GM21360 (cell line): ENCODE measurements around the gene BMPR2.

Experiments
- ATAC-seq: cut with Tn5 transposase; IDR thresholded peaks from one replicate; pipeline ENCODE4 v1.9.1; 2021; ENCODE audit warnings: mild to moderate bottlenecking, moderate library complexity; ENCODE audit not compliant: unreplicated experiment

The BMPR2 gene

DNA sequence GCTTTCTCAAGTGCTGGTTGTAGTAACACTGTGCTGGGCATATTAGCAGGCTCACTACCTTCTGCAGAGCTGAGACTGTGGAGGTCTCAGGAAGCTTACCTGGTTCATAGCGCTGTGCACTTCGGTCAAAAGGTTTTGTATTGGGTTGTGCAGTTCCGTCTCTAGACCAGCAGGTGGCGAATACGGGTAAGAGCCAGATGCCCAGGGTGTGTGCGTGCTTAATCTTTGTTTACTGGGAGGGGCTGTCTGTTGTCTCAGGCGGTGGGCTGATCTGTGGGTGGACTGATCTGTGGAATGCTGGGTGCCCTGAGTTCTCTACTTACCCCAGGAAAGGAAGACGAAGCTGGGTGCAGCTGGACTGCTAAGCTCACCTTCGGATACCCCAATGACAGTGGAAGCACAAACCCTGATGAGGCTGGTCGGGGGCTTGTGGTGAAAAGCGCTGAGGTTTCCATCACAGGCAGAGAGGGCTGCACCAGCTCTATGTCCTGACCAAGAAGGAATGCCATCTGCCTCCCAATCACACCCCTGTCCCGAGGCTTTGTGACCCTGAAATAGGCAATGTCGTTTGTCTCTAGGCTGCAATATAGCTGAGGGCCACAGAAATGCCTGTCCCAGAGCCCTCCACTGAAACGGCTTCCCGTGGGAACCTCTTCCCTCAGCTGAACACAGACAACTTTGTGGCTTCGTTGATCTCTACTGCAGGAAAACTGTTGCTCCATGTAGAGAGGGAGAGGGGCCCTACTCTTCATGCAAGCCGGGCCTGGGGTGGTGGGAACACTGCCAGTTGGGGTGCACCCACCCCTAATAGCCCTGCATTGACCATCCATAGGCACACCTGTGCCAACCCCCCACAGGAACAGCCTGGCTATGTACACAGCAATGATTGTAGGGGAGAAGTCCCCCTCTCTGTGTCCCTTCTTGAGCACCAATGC lies 212.8 kb downstream of the BMPR2 start:
- ATAC-seq, result peak; percentile 76

DNA sequence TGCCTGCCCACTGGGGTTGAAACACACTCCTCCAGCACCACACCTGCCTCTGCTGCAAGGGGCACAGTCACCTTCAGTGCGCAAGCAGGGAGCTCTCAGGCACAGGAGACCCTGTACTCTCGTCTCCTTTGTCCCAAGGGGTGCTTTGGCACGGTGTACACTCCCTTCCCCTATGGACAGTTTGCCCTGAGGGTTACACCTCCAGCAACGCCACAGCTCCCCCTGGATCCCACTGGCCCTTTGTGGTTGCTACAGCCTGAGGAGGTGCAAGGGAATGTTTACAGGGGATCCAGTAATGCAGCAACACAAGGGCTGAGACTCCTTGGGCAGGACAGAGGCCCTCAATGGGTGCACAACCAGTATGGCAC lies 213.4 kb downstream of the BMPR2 start:
- ATAC-seq, result no peak

GRCh38 chr2:202592566-202592965 lies 216.4 kb downstream of the BMPR2 start:
- no peak for ATAC-seq

- ATAC-seq, result no peak
Measured at GRCh38 chr2:202599105-202599504, 223.0 kb downstream of the BMPR2 start.

GRCh38 chr2:202599911-202600310 lies 223.8 kb downstream of the BMPR2 start:
- ATAC-seq, result no peak

DNA sequence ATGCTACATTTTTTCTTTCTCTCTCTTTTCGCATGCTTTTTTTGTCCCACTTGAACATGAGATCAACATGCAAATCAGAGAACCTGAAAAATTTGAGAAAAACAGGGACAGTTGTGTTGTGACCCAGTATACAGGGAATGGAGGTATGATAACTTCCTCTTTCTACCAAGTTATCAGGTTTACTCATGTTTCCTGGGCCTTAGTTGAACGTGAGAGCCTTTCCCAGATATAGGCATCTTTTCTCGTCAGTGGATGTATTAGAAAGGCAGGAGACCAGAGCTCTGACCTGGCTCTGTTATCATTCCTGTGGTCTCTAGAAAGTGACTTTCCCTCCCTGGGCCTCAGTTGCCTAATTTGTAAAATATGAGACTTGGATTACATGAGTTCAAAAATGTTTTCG lies 228.6 kb downstream of the BMPR2 start:
- ATAC-seq, result no peak

DNA sequence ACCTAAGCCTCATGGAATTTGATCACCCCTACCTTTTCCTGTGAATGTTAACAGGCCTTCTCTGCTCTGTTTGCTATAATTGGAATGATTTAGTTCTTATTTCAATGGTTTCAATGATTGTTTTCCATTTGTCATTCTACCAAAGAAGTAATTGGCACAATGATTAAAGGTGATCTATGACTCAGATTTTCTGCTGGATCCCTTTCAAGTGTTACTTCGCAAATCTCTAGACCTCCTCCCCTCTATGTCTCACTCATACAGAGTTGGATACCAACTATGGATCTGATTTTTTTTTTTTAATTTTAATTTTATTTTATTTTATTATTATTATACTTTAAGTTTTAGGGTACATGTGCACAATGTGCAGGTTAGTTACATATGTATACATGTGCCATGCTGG lies 229.0 kb downstream of the BMPR2 start:
- ATAC-seq, result no peak

DNA sequence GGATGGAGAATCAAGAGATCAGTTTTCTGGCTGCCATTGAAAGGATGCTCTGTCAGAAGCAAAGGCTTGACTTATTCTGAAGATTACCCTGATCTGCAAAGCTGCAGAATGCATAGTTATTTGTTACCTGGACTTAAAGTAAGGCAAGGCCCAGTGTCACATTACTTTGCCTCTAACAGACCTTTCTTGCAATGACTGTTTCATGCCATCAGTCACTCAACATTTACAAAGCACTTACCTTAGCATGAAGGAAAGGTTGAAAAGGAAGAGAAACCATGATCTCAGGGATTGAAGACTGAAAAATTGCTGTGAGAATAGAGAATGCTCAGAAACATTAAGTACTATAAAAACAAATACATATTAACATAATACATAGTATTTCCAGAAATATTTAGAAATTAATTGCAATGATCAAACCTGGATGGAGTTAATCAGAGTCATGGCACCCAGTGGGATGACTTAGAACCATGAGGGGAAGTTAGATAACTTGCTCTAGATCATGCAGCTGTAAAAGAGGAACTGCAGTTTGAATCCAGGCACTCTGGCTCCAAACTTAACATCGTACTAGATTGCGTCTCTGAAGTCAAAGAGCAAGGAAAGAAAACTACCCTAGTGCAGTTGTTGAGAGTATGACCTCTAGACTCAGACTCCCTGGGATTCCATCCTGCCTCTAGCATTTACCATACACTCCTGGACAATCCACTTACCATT lies 232.2 kb downstream of the BMPR2 start:
- no peak for ATAC-seq

DNA sequence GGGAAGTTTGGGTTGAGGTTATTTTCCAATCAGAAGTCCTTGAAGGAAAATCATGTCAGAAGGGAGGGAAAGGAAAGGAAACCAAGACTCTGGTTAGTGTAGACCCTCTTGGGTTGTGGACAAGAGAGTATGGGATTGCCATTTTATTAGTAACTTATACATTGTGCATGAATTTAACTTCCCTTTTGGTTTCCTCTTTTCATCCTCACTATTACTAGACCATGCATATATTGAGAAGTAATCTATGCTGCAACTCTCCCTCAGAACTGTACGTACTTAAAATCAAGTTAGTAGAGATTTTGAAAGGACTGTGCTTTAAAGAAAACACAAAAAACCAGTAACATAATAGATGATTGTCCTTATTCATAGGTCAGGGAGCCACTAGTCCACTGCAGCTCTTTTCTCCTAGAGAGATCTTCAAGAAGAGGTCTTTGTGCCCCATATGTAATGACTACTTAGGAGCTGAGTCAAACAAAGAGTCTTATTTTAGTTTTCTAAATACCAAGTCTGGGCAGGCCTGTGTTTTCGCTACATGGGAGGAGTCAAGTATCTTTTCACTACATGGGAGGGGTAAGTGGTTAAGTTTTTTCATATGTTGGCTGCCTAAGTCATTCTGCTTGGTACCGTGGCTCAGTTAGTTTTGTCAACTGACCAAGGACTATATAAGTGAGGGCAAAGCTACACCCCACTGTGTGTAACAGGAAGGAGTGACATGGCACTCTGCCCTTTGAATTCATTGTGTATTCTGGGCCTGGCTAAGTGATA lies 233.4 kb downstream of the BMPR2 start:
- peak; percentile 86 for ATAC-seq

DNA sequence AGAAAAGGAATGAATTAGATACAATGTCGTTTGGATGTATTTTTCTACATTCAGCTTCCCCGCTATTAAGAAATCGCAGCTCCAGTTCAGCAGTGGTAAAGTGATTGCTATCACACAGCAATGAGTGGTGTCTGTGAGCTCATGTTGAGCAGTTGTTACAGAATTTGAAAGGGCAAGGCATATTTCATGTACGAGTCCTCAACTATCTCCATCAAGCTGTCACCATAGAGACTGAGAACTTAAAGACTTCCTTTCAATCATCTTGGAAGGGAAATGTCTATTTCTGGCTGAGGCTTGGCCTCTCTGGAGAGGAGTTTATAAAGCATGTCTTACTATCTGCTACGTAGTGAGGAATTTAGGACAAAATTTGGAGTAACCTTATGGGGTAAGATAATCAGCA lies 234.3 kb downstream of the BMPR2 start:
- ATAC-seq, result no peak

DNA sequence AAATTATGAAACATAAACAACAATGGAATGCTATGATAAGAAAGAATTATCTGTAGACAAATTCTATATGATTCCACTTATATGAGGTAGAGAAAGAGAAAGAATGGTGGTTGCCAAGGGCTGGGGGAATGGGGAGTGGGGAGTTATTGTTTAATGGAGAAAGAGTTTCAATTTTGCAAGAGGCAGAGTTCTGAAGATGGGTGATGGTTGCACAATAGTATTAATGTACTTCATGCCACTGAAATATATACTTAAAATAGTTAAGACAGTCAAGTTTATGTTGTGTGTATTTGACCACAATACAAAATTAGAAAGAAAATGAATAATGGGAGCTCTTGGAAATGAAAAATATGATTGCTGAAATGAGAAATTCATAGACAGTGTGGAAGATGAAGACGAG lies 236.0 kb downstream of the BMPR2 start:
- no peak for ATAC-seq

DNA sequence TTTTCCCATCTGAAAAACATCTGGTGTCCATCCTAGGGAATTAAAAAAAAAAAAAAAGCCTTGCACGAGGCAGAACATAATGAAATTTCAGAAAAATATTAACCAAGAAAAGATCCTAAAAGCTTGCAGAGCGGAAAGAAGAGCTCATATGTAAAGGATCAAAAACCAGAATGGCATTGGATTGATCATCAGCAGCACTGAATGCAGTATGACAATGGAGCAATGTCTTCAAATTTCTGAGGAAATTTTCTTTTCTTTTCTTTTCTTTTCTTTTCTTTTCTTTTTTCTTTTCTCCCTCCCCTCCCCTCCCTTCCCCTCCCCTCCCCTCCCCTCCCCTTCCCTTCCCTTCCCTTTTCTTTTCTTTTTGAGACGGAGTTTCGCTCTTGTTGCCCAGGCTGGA lies 237.4 kb downstream of the BMPR2 start:
- no peak for ATAC-seq
